NCI-H187 treated with DMSO at 0.1 percent for 48 hours (cell line): ENCODE data around the gene HYAL1.

Experiments used
- DNase-seq: peaks from one replicate; lab custom pipeline; 2025; lab: John Stamatoyannopoulos, UW

Gene HYAL1

GRCh38 chr3:50334339-50335075 is 31.1 kb upstream of the HYAL1 start:
- no peak for DNase-seq

GRCh38 chr3:50333744-50334328 is 30.5 kb upstream of the HYAL1 start:
- DNase-seq: no peak

DNA sequence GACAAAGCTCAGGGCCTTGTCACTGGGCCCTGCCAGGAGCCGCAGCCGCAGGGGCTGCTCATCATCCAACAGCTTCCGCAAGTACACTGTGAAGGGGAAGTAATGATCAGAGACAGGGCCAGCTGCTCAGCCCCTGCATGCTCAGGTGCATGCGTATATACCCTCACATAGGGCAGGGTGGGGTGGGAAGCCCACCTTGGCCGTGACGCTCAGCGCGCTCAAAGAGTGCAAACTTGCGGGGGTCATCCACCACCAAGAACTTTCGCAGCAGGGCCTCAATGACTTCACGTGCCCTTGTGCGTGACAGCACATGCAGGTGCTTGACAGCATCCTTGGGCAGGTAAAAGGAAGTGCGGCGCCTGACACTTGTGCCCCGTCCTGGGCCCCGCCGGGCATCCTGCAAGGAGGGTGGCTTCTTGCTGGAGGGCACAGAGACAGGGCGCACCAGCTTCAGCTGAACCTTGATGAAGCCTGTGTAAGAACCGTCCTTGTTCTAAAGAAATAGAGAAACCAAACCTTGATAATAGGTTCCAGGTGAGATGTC is 28.1 kb upstream of the HYAL1 start:
- no peak for DNase-seq

- DNase-seq: no peak
Measured at GRCh38 chr3:50330330-50330729, 27.0 kb upstream of the HYAL1 start.

DNA sequence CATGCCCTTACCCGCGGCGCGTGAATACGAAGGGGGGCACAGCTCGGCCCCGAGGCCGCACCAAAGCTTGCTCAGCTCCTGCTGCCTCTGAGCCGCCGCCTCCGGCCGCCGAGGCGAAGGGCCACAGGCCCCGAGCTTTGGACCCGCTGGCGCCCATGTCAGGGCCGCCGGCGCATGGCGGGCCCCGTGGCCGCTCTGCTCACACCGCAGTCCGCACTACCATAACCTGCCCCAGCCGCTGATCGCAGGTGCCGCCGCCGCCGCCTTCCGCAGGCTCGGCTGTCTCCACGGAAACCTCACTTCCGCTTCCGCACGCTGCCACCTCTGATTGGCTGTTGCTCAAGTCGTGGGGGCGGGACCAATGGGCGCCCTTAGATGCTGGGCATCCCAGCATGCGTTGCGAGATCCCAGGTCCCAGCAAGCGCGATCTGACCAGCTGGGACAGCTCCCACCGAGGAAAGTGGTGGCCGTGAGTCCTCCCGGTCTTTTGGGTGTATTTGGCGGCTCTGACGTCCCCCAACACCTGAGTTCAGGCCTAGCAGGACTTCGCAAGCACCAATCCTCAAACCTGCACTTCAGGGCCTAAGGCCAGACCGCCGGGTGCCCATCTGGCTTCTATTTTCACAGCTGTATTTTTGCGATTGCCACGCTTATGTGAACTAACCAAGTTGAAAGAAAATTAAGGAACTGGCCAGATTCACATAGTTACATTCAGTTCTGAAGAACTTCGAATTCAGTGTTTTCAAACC is 24.7 kb upstream of the HYAL1 start, which contains the start of gene TUSC2:
TUSC2 (minus strand) TSS at position 281 of the 749 bp plus-strand sequence; CDS start at position 157, 124 bp downstream.
- DNase-seq: peak; percentile 42

- DNase-seq: no peak
Measured at GRCh38 chr3:50327129-50327528, 23.8 kb upstream of the HYAL1 start.

DNA sequence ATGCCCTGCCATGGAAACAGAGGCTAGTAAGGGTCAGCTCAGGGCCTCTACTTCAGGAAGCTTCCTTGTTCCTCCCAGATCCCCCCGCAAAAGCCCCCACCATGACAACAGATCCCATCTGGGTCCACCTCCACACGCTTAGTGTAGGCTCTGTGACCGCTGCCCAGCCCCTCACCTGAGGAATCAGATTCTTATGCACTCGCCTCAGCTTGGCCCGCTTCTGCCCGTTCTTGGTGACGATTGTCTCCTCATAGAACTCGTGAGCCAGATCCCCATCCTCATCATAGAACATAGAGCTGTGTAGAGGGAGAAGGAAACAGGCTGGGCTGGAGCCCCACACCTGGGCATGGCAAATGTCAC is 22.8 kb upstream of the HYAL1 start:
- DNase-seq: no peak

- DNase-seq: no peak
Measured at GRCh38 chr3:50325497-50326181, 22.3 kb upstream of the HYAL1 start.

- no peak for DNase-seq
Measured at GRCh38 chr3:50325113-50325480, 21.7 kb upstream of the HYAL1 start.

DNA sequence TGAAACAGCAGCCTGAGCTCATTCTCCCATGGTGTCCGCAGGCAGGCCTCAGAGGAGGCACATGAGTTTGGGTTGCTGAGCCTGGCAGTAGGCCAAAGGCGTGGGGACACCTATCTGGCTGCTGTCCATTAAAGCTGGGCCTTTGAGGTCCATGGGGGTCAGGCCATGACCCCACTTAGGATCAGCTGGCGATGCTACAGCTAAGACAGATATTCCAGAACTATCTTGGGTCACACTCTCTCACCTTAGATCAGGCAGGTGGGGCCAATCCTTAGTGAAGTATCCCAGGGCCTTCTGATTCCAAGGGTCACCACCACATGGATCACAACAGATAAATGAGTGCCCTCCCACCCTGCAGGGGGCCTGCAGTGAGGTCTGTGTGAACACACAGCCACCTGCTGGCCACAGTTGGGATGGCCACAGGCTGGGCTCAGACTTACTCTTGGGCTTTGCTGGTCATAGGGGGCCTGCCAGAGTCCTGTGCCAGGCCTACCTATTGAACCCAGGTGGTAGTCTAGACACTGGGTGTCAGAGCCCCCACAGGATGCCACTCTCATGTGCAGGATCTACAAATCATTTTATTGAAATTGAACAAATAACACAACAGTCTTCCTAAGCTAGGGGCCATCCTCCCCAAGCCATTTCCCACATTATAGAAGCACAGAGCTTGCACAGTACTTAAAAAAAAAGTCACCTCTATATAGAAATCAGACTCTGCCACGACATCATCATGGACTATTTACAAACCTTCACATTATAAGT is 21.2 kb upstream of the HYAL1 start:
- DNase-seq: no peak

DNA sequence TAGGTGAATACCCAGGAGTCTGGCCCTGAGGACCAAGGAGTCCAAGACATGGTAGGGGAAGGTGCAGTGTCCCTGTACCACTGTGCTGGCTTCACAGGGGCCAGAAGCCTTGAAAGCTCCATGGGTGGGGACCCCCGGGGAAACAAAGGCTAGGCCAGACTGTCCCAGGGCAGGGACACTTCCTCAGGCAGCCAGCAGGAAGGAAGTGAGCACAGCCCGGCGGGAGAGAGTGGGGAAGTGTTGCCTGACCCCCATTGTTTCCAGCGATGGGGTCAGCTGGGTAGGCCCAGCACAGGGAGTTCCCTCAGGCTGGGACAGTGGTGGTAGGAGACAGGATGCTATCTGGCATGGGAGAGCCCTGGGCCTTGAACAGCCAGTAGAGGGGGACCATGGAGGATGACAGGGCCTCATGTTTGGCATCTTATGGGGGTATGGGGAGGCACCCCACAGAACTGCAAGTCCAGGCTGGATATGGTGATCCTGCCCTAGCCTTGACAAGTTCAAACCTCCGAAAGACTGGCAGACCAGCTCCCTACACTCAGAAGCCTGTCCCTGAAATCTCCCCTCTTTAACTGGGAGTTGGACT is 20.3 kb upstream of the HYAL1 start:
- no peak for DNase-seq

DNA sequence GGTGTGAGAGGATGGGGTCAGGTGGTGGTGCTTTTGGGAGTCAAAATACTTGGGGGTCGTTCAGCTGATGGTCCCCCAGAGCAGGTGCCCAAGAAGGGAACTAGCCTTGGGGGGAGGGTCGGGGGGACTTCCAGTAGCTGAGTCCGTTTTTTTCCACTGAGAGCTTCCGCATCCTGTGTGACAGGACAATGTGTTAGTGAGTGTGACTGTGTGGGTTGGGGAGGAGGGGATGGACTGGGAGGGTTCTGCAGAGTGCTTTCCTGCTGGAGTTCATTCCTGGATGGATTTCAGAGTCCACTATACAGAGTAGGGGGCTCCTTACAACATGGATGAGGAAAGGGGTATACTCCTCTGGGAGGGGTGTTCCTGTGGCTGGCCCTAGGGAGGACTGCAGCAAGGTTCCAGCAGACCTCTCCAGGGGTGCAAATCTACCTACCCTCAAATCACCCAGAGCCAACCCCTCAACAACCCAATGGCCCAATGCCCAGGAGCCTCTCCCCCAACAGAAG is 19.8 kb upstream of the HYAL1 start:
- no peak for DNase-seq

DNA sequence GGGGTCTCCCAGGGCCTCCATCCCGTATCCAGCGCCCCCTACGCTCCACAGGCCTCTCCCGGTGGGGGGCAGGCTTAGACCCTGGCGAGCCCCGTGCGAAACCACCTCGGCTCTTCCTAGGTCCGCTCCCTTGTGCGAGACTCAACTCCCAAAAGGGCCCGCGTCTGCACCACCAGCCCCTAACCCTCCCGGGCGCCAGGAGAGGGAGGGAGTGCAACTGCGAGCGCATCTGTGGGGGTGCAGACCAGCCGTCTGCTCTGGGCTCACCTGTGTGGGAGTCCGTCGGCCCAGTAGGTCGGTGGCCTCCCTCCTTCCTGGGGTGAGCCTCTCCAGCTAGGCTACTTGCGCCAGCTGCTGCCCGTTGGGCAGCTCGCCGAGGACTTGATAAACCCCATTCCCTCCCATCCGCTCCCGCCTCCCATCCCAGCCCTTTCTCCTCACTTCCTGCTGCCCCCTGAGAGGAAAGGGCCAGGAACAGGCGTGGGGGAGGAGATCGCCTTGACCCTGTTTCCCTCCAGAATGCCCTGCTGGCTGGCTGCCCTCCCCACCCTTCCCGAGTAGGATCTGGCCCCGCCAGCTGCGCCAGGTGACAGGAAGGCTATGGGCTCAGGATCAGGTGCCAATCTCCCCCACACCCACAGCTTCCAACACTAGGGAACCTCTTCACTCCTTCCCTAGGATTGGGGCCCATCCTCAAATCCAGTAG is 19.2 kb upstream of the HYAL1 start, which contains the start of gene HYAL2:
HYAL2 (minus strand) TSS at position 360 of the 706 bp plus-strand sequence. CDS start 2,256 bp downstream, outside the sequence.
- no peak for DNase-seq

DNA sequence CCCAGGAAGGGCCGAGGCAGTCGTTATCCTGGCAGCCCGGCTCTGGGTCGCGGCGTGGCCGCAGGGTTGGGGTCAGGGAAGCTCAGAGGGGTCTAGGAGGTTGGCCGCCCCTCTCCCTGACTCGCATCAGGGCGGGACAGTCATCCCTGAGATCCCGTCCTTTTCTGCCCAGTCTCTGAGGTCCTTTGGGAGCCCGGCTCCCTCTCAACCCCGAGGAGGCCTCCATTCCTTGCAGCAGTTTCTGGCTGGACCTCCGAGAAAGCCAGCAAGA is 18.7 kb upstream of the HYAL1 start:
- DNase-seq: no peak

- peak; percentile 34 for DNase-seq
Measured at GRCh38 chr3:50321336-50322114, 18.2 kb upstream of the HYAL1 start.

- no peak for DNase-seq
Measured at GRCh38 chr3:50320853-50321335, 17.5 kb upstream of the HYAL1 start.

DNA sequence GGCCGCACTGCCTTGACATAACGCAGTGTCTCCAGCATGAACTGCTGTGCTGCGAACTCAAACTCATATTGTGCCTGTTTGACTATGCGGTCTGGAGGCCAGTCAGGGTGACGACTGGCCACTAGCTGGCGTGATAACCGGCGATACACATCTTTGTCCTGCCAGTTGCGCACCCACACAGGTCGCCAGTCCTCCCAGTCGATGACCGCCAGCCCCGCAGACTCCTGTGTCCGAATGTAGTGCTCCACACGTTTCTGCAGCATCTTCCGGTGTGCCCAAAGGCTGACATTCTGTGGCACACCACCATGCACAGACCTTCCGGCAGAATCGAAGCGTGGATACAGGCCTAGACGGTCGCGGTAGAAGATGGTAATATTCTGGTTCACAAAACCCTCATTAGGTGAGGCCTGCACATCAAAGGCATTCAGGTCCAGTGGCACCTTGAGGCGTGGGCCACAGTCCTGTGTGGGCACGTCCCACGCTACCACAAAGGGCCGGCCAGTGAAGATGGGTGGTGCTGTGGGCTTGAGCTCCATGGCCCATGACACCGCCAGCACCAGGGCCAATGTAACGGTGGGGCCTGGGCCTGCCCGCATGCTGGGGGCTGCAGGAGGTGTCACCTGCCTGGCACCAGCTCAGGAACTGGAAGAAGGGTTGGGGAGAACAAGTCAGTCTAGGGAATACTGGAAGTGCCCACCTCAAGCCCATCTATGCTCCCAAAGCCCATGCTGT is 16.7 kb upstream of the HYAL1 start:
- DNase-seq: no peak

DNA sequence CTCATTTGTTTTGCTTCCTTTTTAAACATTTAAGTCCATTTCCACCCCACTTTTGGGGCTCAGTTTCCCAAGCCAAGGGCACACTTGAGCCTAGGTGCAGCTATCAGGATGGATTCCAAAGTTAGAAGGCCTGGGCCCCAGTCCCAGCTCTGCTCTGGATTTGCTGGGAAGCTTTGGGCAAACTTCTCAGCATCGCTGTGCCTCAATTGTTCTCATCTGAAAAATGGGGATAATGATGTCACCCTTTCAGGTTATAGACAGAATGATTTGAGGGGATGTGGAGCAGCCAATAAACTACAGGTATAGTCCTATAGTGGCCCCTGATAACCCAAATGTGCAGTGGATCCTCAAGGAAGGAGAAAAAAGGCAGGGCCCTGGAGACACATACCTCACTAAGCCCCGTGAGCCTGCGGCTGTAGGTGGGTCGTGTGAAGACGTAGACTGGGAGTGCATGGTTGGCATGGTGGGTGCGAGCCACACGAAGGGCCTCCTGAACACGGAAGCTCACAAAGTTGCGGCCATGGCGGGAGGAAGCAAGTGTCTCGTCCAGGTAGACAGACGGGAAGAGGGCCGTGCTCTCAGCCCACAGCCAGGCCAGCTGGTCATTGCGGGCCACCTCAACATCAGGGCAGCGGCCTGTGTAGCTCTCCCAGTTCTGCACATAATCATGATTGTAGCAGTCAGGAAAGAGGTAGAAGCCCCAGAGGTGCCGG is 16.0 kb upstream of the HYAL1 start:
- no peak for DNase-seq
